Left lung (tissue), 10 donors: ENCODE measurements around the gene STX1A. TPM values are rescaled to one million over a fixed set of nuclear protein-coding genes. Genes with fewer than 3 reads are reported as not detected.

Source experiments
- ATAC-seq: fragments of 200-7000 bp; cut with Tn5 transposase; one replicate; pipeline ENCODE4 v1.9.1; 2020; ENCODE audit warnings: moderate library complexity
- DNase-seq, 4 donors: peaks; one replicate each; pipeline ENCODE4 v3.0.0-alpha.2; 2013 to 2020
- H3K27ac ChIP-seq, 2 donors: fragments of 200-600 bp; sonication (generic) in 1 of 2; one replicate each; pipeline versions ENCODE4 v1.5.0 to v1.8.0; 2020 to 2021
- H3K27me3 ChIP-seq, 2 donors: fragments of 200-600 bp; sonication (generic) in 1 of 2; one replicate each; pipeline versions ENCODE4 v1.5.0 to v1.8.0; 2020 to 2021
- H3K36me3 ChIP-seq, 2 donors: fragments of 200-600 bp; sonication (generic) in 1 of 2; one replicate each; pipeline versions ENCODE4 v1.5.0 to v1.8.0; 2020 to 2021
- H3K4me1 ChIP-seq, 2 donors: fragments of 200-600 bp; one replicate each; pipeline ENCODE4 v1.8.0; 2021
- H3K4me3 ChIP-seq, 2 donors: fragments of 200-600 bp; sonication (generic) in 1 of 2; one replicate each; pipeline versions ENCODE4 v1.5.0 to v1.8.0; 2020 to 2021; ENCODE audit warnings: mild to moderate bottlenecking in 1 of 2
- H3K9me3 ChIP-seq, 2 donors: fragments of 200-600 bp; sonication (generic) in 1 of 2; one replicate each; pipeline versions ENCODE4 v1.5.0 to v1.8.0; 2020 to 2021
- CTCF ChIP-seq, 2 donors: fragments of 200-600 bp; sonication (generic) in 1 of 2; IDR thresholded peaks; one replicate each; pipeline versions ENCODE4 v1.5.0 to v1.8.0; 2021; ENCODE audit warnings: antibody characterized with exemption in 2 of 2
- intact Hi-C, 2 donors: fragments of 100-400 bp; cut with DNase I; formaldehyde crosslinking; loops; one replicate each; pipeline versions ENCODE4 v1.11.2 to v1.14.2; 2022
- polyA plus RNA-seq, 6 donors: library from polyadenylated mRNA; unstranded; fragments of 120-200 nt; gene quantifications; one replicate each; pipeline ENCODE4 v1.2.1, GENCODE V29; 2013; ENCODE audit not compliant: insufficient read length in 6 of 6
- total RNA-seq, 2 donors: library from RNA; stranded (reverse); fragmentation: NEBNext Ultra II Directional; extraction: Animal tissue kit (Norgen Biotek cat#: 25700); gene quantifications; one replicate each; pipeline ENCODE4 v1.2.1, GENCODE V29; 2021
- donor health status: DM: no; HTN: yes; CAD: no.
- donor health status: DM: no; HTN: no; CAD: no.

The STX1A gene
- total and polyA plus RNA-seq, 8 donors: 5.4 to 11.5 (median 10.0) TPM

GRCh38 chr7:73671857-73672445, 47.5 kb downstream of the STX1A start:
- no peak overlapping the region for H3K27ac ChIP-seq
- H3K36me3 ChIP-seq: no peaks in the 10 kb centered on the region
- no peak for DNase-seq
- intact Hi-C loops: no loop called here
- no peak for TF ChIP-seq CTCF (IDR thresholded peaks at IDR 0.05)
- peaks cover 0 to 42% of the 10 kb centered on the region in 2 donors for H3K27me3 ChIP-seq
- H3K9me3 ChIP-seq: no peaks in the 10 kb centered on the region
- no peak for ATAC-seq
- no peak overlapping the region for H3K4me3 ChIP-seq
- H3K4me1 ChIP-seq: peaks cover 0 to 19% of the 10 kb centered on the region in 2 donors

GRCh38 chr7:73671322-73671661, 48.2 kb downstream of the STX1A start:
- peaks cover 0 to 19% of the 10 kb centered on the region in 2 donors for H3K4me1 ChIP-seq
- no peaks in the 10 kb centered on the region for H3K36me3 ChIP-seq
- no peak overlapping the region for H3K4me3 ChIP-seq
- intact Hi-C loops: no loop called here
- no peaks in the 10 kb centered on the region for H3K9me3 ChIP-seq
- TF ChIP-seq CTCF (IDR thresholded peaks at IDR 0.05): no peak
- no peak for ATAC-seq
- peaks cover 0 to 49% of the 10 kb centered on the region in 2 donors for H3K27me3 ChIP-seq
- DNase-seq: no peak
- H3K27ac ChIP-seq: no peak overlapping the region

DNA sequence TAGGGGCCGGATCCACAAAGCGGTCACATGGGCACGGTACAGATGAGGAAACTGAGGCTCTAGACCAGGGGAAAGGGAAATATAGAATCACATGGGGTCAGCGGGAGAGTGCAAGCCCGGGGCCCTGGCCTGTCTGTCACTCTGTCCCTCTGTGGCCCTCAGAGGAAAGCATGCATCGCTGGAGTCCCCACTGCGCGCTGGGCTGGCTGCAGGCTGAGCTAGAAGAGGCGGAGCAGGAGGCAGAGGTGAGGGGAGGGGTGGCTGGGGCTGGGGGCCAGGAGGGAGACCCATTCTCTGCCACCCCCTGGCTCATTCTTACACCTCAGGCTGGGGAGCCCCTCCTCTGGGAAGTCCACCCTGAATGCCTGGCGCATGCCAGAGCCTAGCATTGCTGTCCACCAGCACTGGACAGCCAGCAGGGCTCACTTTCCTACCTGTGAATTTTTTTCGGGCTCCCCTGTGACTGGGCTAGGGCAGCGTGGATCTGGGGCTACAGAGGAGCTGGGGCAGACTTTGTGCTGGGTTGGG, 49.5 kb downstream of the STX1A start:
- H3K4me1 ChIP-seq: peaks cover 0 to 23% of the 10 kb centered on the region in 2 donors

DNA sequence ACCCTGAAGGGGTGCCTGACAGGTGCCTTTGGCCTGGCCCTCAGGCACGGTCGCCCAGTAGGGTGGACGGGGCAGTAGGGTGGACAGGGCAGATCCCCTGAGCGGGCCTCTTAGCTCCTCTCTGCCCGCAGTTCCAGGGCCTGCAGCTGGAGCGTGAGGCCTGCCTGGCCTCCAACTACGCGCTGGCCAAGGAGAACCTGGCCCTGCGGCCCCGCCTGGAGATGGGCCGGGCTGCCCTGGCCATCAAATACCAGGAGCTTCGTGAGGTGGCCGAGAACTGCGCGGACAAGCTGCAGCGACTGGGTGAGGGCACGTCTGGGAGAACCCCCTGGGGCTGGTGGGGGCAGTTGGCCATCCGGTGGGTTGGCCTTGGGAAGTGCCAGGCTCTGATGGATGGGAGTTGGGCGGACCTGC, 50.2 kb downstream of the STX1A start:
- DNase-seq: peak in 1 of 4 donors; percentile 73
- no peak for ATAC-seq
- Histone ChIP-seq H3K4me1 (peaks cover 0 to 23% of the 10 kb centered on the region in 2 donors), H3K9me3 (no peaks in the 10 kb centered on the region), H3K27ac (no peak overlapping the region), H3K4me3 (no peak overlapping the region), H3K36me3 (no peaks in the 10 kb centered on the region), H3K27me3 (peaks cover 0 to 69% of the 10 kb centered on the region in 2 donors)
- no peak for TF ChIP-seq CTCF (IDR thresholded peaks at IDR 0.05)
- intact Hi-C loops: no loop called here

More for the DNA sequence above, 49.5 kb downstream of the STX1A start:
- Histone ChIP-seq H3K27me3 (peaks cover 0 to 63% of the 10 kb centered on the region in 2 donors), H3K9me3 (no peaks in the 10 kb centered on the region), H3K36me3 (no peaks in the 10 kb centered on the region), H3K4me3 (no peak overlapping the region), H3K27ac (no peak overlapping the region)
- ATAC-seq (no peak), DNase-seq (peak in 1 of 4 donors; percentile 60)
- no peak for TF ChIP-seq CTCF (IDR thresholded peaks at IDR 0.05)
- intact Hi-C loops: no loop called here

DNA sequence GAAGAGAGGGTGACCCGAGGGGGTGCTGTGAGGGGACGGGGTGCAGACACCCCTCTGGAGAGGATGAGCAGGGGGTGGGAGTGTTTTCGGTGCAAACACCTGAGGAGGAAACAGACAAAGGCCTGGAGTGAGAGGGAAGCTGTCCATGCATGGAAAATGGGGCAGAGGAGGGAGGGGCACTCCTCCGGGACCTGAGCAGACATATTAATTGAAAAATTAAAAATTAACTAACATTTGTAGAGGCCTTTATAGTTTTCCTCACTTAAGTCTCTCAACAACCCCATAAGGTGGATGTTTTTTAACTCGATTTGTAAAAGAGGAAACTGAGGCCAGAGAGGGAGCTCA, 50.6 kb downstream of the STX1A start:
- peaks cover 0 to 23% of the 10 kb centered on the region in 2 donors for H3K4me1 ChIP-seq

More for the DNA sequence above, 50.6 kb downstream of the STX1A start:
- no peaks in the 10 kb centered on the region for H3K9me3 ChIP-seq
- peak overlapping the region; percentile 34 to 39 for H3K4me3 ChIP-seq
- no peak for TF ChIP-seq CTCF (IDR thresholded peaks at IDR 0.05)
- intact Hi-C loops: no loop called here
- H3K27me3 ChIP-seq: peaks cover 0 to 73% of the 10 kb centered on the region in 2 donors
- H3K36me3 ChIP-seq: no peaks in the 10 kb centered on the region
- ATAC-seq (no peak), DNase-seq (no peak)
- no peak overlapping the region for H3K27ac ChIP-seq
